GM10248 (cell line): ENCODE data around the gene ZNF280A.
"Not testable (repeated sequence)": the region's sequence is repeated elsewhere in the genome, so short reads cannot be mapped to it uniquely, and the experiment has no call there.

Experiments
- CTCF ChIA-PET: fragments of 300-600 bp; sonication (Branson Sonifier 250); formaldehyde crosslinking; extraction: SDS; loops from one replicate; lab custom pipeline; 2021; ENCODE audit warnings: antibody characterized with exemption; lab: Yijun Ruan, JAX
- POLR2A ChIA-PET: fragments of 350-650 bp; sonication (Branson Sonifier 250); formaldehyde crosslinking; extraction: SDS; loops from one replicate; lab custom pipeline; 2020; ENCODE audit warnings: antibody characterized with exemption; lab: Yijun Ruan, JAX
- DNase-seq: peaks from one replicate; pipeline ENCODE4 v3.0.0; 2012; ENCODE audit errors: extremely low spot score
- CTCF ChIP-seq: IDR thresholded peaks from 2 replicates; pipeline ENCODE4 v1.5.1; 2012; ENCODE audit warnings: mild to moderate bottlenecking, low read depth; ENCODE audit errors: extremely low read depth, missing control alignments, control extremely low read depth

Gene ZNF280A

GRCh38 chr22:22508274-22509176, 11.5 kb downstream of the ZNF280A start, which contains the start of gene ZNF280B:
Gene ZNF280B, minus strand, starts transcription at chr22:22508742. Its CDS starts 19,344 bp downstream, at chr22:22489398.
- ChIA-PET CTCF (interaction anchor here (0.8 to 3.7 kb wide), 17 partner anchors 9 to 369 kb away, joined by 3 to 24 read pairs (median 4); partner anchors contain the start of gene ZNF280A), POLR2A (no interaction called here)
- peak; percentile 90 for DNase-seq
- peak; percentile 86 for TF ChIP-seq CTCF

DNA sequence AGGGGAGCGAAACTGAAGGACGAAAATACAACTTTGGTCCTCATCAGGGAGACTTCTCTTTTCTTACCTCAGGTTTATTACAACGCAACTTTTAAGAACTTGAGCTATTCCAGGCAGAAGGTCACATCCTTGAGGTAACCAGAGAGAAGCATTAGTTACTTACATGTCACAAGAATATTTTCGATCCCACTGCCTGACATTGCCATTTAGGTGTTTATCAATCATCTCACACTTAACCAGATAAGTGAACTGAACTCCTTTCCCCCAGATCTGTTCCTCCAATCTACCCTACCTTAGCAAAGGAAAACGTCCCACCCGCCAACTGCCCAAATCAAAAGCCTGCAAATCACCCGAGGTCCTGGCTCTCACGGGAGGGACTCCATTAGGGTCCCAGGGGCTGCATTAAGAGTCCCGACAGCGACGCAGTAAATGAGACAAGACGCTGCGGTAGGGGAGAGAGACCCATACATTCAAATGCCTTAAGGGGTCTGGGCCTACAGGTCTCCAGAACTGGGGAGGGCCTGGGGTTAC, 12.3 kb downstream of the ZNF280A start:
- no peak for TF ChIP-seq CTCF
- DNase-seq: no peak
- ChIA-PET CTCF (interaction anchor here (1.0 to 3.7 kb wide), 5 partner anchors 13 to 44 kb away, joined by 3 to 24 read pairs (median 4); partner anchors contain the start of gene ZNF280A), POLR2A (no interaction called here)

DNA sequence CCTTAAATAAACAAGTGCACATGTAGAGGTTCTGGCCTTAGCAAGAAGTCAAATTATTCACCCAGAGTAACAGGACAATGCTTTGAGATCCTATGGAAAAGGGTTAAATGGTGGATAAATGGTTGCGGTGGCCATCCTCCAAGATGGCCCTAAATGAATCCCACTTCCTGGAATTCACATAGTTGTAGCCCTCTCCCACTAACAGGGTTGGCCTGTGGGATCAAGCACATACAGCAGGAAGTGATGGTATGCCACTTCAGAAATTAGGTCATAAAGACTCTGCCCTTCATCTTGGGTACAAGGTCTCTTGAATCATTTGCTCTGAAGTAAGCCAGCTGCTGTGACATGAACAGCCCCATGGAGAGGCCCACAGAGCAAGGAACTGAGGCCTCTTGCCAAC, 13.3 kb downstream of the ZNF280A start:
- ChIA-PET CTCF (interaction anchor here (1.0 to 2.5 kb wide), 2 partner anchors 34 to 43 kb away, joined by 3 to 9 read pairs; no protein-coding TSS in a partner anchor), POLR2A (no interaction called here)

DNA sequence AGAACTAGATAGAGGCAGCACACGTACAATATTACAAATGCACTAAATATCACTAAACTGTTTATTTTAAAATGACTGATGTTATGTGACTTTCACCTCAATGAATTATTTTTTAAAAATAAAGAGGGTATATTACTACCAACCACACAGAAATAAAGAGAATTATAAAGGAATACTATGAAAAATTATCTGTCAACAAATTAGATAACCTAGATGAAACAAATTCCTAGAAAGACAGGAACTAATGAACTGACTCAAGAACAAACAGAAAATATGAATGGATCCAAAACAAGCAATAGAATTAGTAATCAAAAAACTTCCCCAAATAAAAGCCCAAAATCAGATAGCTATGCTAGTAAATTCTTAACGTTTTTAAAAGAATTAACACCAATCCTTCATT, 21.8 kb downstream of the ZNF280A start:
- ChIA-PET CTCF (no interaction called here), POLR2A (no interaction called here)
- TF ChIP-seq CTCF: no peak
- no peak for DNase-seq

More for the DNA sequence above, 13.3 kb downstream of the ZNF280A start:
- TF ChIP-seq CTCF: no peak
- DNase-seq: no peak

DNA sequence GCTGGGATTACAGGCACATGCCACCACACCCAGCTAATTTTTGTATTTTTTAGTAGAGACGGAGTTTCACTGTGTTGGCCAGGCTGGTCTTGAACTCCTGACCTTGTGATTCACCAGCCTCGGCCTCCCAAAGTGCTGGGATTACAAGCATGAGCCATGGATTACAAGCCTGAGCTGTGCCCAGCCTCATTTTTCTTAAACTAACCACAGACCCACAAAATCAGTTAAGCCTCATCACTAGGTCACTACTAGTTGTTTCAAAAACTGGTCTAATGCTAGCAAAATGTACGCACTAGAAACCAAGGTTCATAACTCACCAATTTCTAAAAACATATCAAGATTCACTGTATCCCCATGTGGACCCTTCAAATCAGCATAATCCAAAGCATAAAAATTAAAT, 28.5 kb downstream of the ZNF280A start:
- CTCF ChIA-PET: interaction anchor here (1.2 to 2.3 kb wide), 5 partner anchors 8 to 20 kb away, joined by 3 to 7 read pairs (median 4); partner anchors contain the start of gene ZNF280B
- POLR2A ChIA-PET: interaction anchor here (0.6 kb wide), 2 partner anchors 20 to 897 kb away, joined by 5 to 6 read pairs; no protein-coding TSS in a partner anchor

DNA sequence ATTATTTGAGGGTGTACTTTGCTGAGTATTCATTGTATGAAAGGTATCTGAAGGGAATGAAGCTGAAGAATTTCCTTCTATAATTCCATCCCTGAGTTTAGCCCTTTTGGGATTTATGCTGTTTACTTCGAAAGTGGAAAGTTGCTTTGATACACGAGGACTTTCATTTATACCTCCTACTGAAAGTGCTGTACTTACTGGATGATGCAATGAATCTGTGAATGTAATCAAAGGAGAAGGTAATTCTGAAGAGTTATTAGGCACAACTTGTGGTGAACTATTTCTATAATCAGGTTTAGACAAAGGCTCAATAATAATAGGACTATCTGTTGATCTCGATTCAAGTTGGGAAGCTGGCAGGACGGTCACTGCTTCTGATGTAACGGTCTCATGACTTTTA, 31.3 kb downstream of the ZNF280A start:
- ChIA-PET CTCF (interaction anchor here (1.0 to 2.0 kb wide), 10 partner anchors 8 to 232 kb away, joined by 3 to 8 read pairs (median 4); no protein-coding TSS in a partner anchor), POLR2A (no interaction called here)
- no peak for TF ChIP-seq CTCF
- DNase-seq: no peak

More for the DNA sequence above, 28.5 kb downstream of the ZNF280A start:
- DNase-seq: not testable (repeated sequence)
